Natural killer cell (primary cell): Measurements from ENCODE around the gene DZIP1L. TPM values are rescaled to one million over a fixed set of nuclear protein-coding genes. Genes with fewer than 3 reads are reported as not detected.

Experiments used
- ATAC-seq, 3 donors: fragments of 150-1000 bp in 2 of 3; fragments of 200-7000 bp in 1 of 3; cut with Tn5 transposase; 1 replicate in 1 of 3; 2 replicates in 2 of 3; pipeline ENCODE4 v1.10.0; 2021; ENCODE audit warnings: mild to moderate bottlenecking in 2 of 3, moderate library complexity in 2 of 3
- DNase-seq, 2 donors: peaks; one replicate each; pipeline versions ENCODE4 v3.0.0 to v3.0.0-alpha.2; 2013 to 2021; ENCODE audit warnings: mixed read lengths in 1 of 2
- H3K27ac ChIP-seq: one replicate; pipeline ENCODE4 v1.5.1; 2013; ENCODE audit warnings: mild to moderate bottlenecking, low read length
- H3K27me3 ChIP-seq: one replicate; pipeline ENCODE4 v1.6.1; 2013; ENCODE audit warnings: low read length; ENCODE audit not compliant: control insufficient read depth, insufficient read depth
- H3K36me3 ChIP-seq: one replicate; pipeline ENCODE4 v1.6.1; 2013; ENCODE audit warnings: low read length; ENCODE audit not compliant: control insufficient read depth, insufficient read depth
- H3K4me1 ChIP-seq: one replicate; pipeline ENCODE4 v1.6.1; 2013; ENCODE audit warnings: low read length; ENCODE audit not compliant: control insufficient read depth, insufficient read depth
- H3K4me3 ChIP-seq: one replicate; pipeline ENCODE4 v1.5.1; 2013; ENCODE audit warnings: low read length
- H3K9me3 ChIP-seq: one replicate; pipeline ENCODE4 v1.6.1; 2013; ENCODE audit warnings: low read length; ENCODE audit not compliant: control insufficient read depth, insufficient read depth
- H3K27ac Mint-ChIP-seq, 2 donors: one replicate each; pipeline ENCODE4 v1.8.0; 2022; ENCODE audit warnings: mild to moderate bottlenecking in 2 of 2, mixed read lengths in 2 of 2, moderate library complexity in 1 of 2
- H3K27me3 Mint-ChIP-seq, 2 donors: one replicate each; pipeline ENCODE4 v1.8.0; 2022; ENCODE audit warnings: low read depth in 2 of 2, mixed read lengths in 2 of 2
- H3K36me3 Mint-ChIP-seq: one replicate; pipeline ENCODE4 v1.8.0; 2022; ENCODE audit warnings: mixed read lengths
- H3K4me1 Mint-ChIP-seq, 2 donors: one replicate each; pipeline ENCODE4 v1.8.0; 2022; ENCODE audit warnings: mixed read lengths in 2 of 2
- H3K4me3 Mint-ChIP-seq: one replicate; pipeline ENCODE4 v1.8.0; 2022; ENCODE audit warnings: mild to moderate bottlenecking, moderate library complexity, mixed read lengths
- H3K9me3 Mint-ChIP-seq, 2 donors: one replicate each; pipeline ENCODE4 v1.8.0; 2022; ENCODE audit warnings: mixed read lengths in 2 of 2
- WGBS: methylation state at CpG from one replicate; pipeline ENCODE4 v1.1.7; 2013; ENCODE audit warnings: missing lambda C conversion rate; ENCODE audit not compliant: insufficient coverage; 5-methylcytosine and 5-hydroxymethylcytosine counted together
- intact Hi-C: fragments of 100-400 bp; cut with micrococcal nuclease; formaldehyde crosslinking; loops from one replicate; pipeline ENCODE4 v1.14.2; 2022
- total RNA-seq, 4 donors: library from RNA; stranded (reverse); fragments of 120-200 nt in 1 of 4; gene quantifications; one replicate each; pipeline versions ENCODE4 v1.2.3 to v1.2.4, GENCODE V29; 2013 to 2022
- TF ChIP-seq, protein P1 (sequence below): fragments of 200-600 bp; IDR thresholded peaks from one replicate; pipeline ENCODE4 v1.8.0; 2022; ENCODE audit warnings: antibody characterized with exemption

The DZIP1L gene
- total RNA-seq, 3 donors from 2014 or later (not counting 1 experiment from before 2014, with no cell fraction given), result not detected

- intact Hi-C loops, result no loop called here
- Mint-ChIP-seq H3K36me3 (no peaks in the 10 kb centered on the region), H3K27me3 (peaks cover 22 to 30% of the 10 kb centered on the region in 2 donors), H3K27ac (no peak overlapping the region), H3K4me1 (peaks cover 0 to 10% of the 10 kb centered on the region in 2 donors), H3K4me3 (no peak overlapping the region), H3K9me3 (no peaks in the 10 kb centered on the region)
- Histone ChIP-seq H3K27me3 (peaks cover 10% of the 10 kb centered on the region), H3K9me3 (no peaks in the 10 kb centered on the region), H3K4me3 (no peak overlapping the region), H3K27ac (no peak overlapping the region), H3K4me1 (peaks cover 12% of the 10 kb centered on the region), H3K36me3 (no peaks in the 10 kb centered on the region)
- WGBS, result 80% methylated on average over 3 of the region's 4 CpGs
- ATAC-seq (no peak), DNase-seq (no peak)
- TF ChIP-seq, protein P1, sequence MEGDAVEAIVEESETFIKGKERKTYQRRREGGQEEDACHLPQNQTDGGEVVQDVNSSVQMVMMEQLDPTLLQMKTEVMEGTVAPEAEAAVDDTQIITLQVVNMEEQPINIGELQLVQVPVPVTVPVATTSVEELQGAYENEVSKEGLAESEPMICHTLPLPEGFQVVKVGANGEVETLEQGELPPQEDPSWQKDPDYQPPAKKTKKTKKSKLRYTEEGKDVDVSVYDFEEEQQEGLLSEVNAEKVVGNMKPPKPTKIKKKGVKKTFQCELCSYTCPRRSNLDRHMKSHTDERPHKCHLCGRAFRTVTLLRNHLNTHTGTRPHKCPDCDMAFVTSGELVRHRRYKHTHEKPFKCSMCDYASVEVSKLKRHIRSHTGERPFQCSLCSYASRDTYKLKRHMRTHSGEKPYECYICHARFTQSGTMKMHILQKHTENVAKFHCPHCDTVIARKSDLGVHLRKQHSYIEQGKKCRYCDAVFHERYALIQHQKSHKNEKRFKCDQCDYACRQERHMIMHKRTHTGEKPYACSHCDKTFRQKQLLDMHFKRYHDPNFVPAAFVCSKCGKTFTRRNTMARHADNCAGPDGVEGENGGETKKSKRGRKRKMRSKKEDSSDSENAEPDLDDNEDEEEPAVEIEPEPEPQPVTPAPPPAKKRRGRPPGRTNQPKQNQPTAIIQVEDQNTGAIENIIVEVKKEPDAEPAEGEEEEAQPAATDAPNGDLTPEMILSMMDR, result no peak
Observed at GRCh38 chr3:138119423-138119766, 4.0 kb upstream of the DZIP1L start.

GRCh38 chr3:138118612-138119422, 3.4 kb upstream of the DZIP1L start:
- DNase-seq (peak in 1 of 2 donors; percentile 61), ATAC-seq (peak; percentile 50 to 65 (median 62))
- peaks cover 10% of the 10 kb centered on the region for H3K27me3 ChIP-seq
- no peak overlapping the region for H3K4me3 ChIP-seq
- H3K4me3 Mint-ChIP-seq, result no peak overlapping the region
- H3K27ac ChIP-seq, result no peak overlapping the region
- TF ChIP-seq, protein P1, result peak; percentile 37
- peaks cover 27 to 34% of the 10 kb centered on the region in 2 donors for H3K27me3 Mint-ChIP-seq
- H3K36me3 ChIP-seq, result no peaks in the 10 kb centered on the region
- H3K9me3 Mint-ChIP-seq, result no peaks in the 10 kb centered on the region
- no peaks in the 10 kb centered on the region for H3K9me3 ChIP-seq
- no peaks in the 10 kb centered on the region for H3K36me3 Mint-ChIP-seq
- WGBS, result 38% methylated on average over 8 of the region's 8 CpGs
- intact Hi-C loops, result no loop called here
- peaks cover 13% of the 10 kb centered on the region for H3K4me1 ChIP-seq
- H3K4me1 Mint-ChIP-seq, result peaks cover 0 to 10% of the 10 kb centered on the region in 2 donors
- H3K27ac Mint-ChIP-seq, result no peak overlapping the region

DNA sequence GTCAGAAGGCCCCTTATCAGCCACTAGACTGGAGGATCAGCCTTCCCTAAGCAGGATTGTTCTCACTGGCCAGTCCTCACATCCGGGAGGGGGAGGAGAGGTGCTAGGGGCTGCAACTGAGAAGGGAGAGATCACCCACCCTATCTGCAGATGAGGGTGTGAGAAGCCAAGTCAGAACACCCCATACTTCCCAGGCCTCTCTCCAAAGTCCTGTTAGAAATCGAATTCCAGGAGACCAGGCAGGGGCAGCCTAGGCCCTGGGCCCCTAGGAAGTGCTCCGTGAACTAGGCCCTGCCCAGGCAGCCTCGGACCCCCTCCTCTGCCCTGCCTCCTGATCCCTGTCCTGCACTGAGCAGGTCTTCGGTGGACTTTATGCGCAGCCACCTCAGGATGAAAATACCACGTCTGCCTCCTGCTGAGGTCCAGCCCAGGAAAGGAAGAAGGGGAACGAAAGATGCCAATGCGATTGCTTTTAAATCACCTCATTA, 933 bp downstream of the DZIP1L start:
- no peak overlapping the region for H3K4me3 ChIP-seq
- TF ChIP-seq, protein P1, result no peak
- 41% methylated on average over 8 of the region's 9 CpGs for WGBS
- Mint-ChIP-seq H3K4me1 (peaks cover 0 to 10% of the 10 kb centered on the region in 2 donors), H3K27ac (no peak overlapping the region), H3K9me3 (no peaks in the 10 kb centered on the region), H3K27me3 (peaks cover 35 to 36% of the 10 kb centered on the region in 2 donors), H3K4me3 (peak overlapping the region; percentile 42), H3K36me3 (no peaks in the 10 kb centered on the region)
- intact Hi-C loops, result no loop called here
- H3K36me3 ChIP-seq, result no peaks in the 10 kb centered on the region
- H3K4me1 ChIP-seq, result peaks cover 13% of the 10 kb centered on the region
- H3K27ac ChIP-seq, result no peak overlapping the region
- DNase-seq (no peak), ATAC-seq (no peak)
- no peaks in the 10 kb centered on the region for H3K9me3 ChIP-seq
- peaks cover 10% of the 10 kb centered on the region for H3K27me3 ChIP-seq
